ENCODE results near the gene SIGLEC14.

- TF ChIP-seq CTCF (IDR thresholded peaks at IDR 0.05) (no peak), EZH2phosphoT487 (IDR thresholded peaks at IDR 0.05) (no peak)
These were observed 51.9 kb downstream of the SIGLEC14 start for GRCh38 chr19:51594774-51595109.
